ENCODE data around the gene POLD4. TPM values are rescaled to one million over a fixed set of nuclear protein-coding genes. Genes with fewer than 3 reads are reported as not detected.

POLD4 gene
- total RNA-seq, 1 experiment from 2014 or later: 95.1 TPM

- no TSS peak for BruUV-seq (replicated peaks)
- Mint-ChIP-seq H3K27ac (ENCODE audit: unreplicated experiment) (no peak overlapping the region), H3K4me1 (ENCODE audit: low read depth, unreplicated experiment) (peaks cover 26% of the 10 kb centered on the region), H3K9me3 (ENCODE audit: low read depth, unreplicated experiment) (no peaks in the 10 kb centered on the region), H3K4me3 (ENCODE audit: low read depth, unreplicated experiment) (no peak overlapping the region), H3K27me3 (ENCODE audit: unreplicated experiment) (no peaks in the 10 kb centered on the region), H3K36me3 (ENCODE audit: insufficient read depth, unreplicated experiment) (peaks cover 57% of the 10 kb centered on the region)
- TF ChIP-seq, protein P1, sequence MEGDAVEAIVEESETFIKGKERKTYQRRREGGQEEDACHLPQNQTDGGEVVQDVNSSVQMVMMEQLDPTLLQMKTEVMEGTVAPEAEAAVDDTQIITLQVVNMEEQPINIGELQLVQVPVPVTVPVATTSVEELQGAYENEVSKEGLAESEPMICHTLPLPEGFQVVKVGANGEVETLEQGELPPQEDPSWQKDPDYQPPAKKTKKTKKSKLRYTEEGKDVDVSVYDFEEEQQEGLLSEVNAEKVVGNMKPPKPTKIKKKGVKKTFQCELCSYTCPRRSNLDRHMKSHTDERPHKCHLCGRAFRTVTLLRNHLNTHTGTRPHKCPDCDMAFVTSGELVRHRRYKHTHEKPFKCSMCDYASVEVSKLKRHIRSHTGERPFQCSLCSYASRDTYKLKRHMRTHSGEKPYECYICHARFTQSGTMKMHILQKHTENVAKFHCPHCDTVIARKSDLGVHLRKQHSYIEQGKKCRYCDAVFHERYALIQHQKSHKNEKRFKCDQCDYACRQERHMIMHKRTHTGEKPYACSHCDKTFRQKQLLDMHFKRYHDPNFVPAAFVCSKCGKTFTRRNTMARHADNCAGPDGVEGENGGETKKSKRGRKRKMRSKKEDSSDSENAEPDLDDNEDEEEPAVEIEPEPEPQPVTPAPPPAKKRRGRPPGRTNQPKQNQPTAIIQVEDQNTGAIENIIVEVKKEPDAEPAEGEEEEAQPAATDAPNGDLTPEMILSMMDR (IDR thresholded peaks at IDR 0.05; ENCODE audit: unreplicated experiment): no peak
- DNase-seq: no peak
- CTCF ChIA-PET: interaction anchor here (0.6 to 0.9 kb wide), 2 partner anchors 36 to 158 kb away, joined by 3 read pairs; no protein-coding TSS in a partner anchor
- intact Hi-C loops (cut with micrococcal nuclease; ENCODE audit: unreplicated experiment): no loop called here
Observed at GRCh38 chr11:67310246-67311050, 42.9 kb downstream of the POLD4 start.

- BruUV-seq (replicated peaks): no TSS peak
Observed at GRCh38 chr11:67309661-67310061, 43.7 kb downstream of the POLD4 start.

DNA sequence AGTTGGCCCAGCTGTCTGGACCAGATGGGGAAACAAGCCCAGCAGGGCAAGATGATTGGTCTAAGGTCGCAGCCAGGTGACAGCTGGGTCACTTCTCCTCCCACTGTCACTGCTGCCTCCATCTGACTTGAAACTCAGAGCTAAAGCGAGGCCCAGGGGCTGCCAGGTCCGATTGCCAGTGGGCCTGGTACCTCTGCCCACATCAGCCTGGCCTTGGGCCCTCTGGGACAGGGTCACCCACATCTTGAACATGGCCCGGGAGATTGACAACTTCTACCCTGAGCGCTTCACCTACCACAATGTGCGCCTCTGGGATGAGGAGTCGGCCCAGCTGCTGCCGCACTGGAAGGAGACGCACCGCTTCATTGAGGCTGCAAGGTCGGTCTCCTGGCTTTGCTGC, 44.2 kb downstream of the POLD4 start:
- Mint-ChIP-seq H3K27me3 (ENCODE audit: unreplicated experiment) (no peaks in the 10 kb centered on the region), H3K27ac (ENCODE audit: unreplicated experiment) (no peak overlapping the region), H3K36me3 (ENCODE audit: insufficient read depth, unreplicated experiment) (peaks cover 64% of the 10 kb centered on the region), H3K9me3 (ENCODE audit: low read depth, unreplicated experiment) (no peaks in the 10 kb centered on the region), H3K4me1 (ENCODE audit: low read depth, unreplicated experiment) (peaks cover 31% of the 10 kb centered on the region), H3K4me3 (ENCODE audit: low read depth, unreplicated experiment) (no peak overlapping the region)
- no peak for DNase-seq
- TF ChIP-seq, protein P1 (IDR thresholded peaks at IDR 0.05; ENCODE audit: unreplicated experiment): no peak
- intact Hi-C loops (cut with micrococcal nuclease; ENCODE audit: unreplicated experiment): no loop called here
- BruUV-seq (replicated peaks): no TSS peak
- CTCF ChIA-PET: no interaction called here

More at GRCh38 chr11:67309661-67310061, 43.7 kb downstream of the POLD4 start:
- CTCF ChIA-PET: interaction anchor here (0.6 kb wide), 1 partner anchor 36 kb away, joined by 3 read pairs; no protein-coding TSS in a partner anchor
- no peaks in the 10 kb centered on the region for H3K27me3 Mint-ChIP-seq (ENCODE audit: unreplicated experiment)
- intact Hi-C loops (cut with micrococcal nuclease; ENCODE audit: unreplicated experiment): no loop called here
- peaks cover 31% of the 10 kb centered on the region for H3K4me1 Mint-ChIP-seq (ENCODE audit: low read depth, unreplicated experiment)
- no peaks in the 10 kb centered on the region for H3K9me3 Mint-ChIP-seq (ENCODE audit: low read depth, unreplicated experiment)
- H3K36me3 Mint-ChIP-seq (ENCODE audit: insufficient read depth, unreplicated experiment): peaks cover 62% of the 10 kb centered on the region
- no peak overlapping the region for H3K27ac Mint-ChIP-seq (ENCODE audit: unreplicated experiment)
- TF ChIP-seq, protein P1 (IDR thresholded peaks at IDR 0.05; ENCODE audit: unreplicated experiment): no peak
- no peak overlapping the region for H3K4me3 Mint-ChIP-seq (ENCODE audit: low read depth, unreplicated experiment)
- DNase-seq: no peak

DNA sequence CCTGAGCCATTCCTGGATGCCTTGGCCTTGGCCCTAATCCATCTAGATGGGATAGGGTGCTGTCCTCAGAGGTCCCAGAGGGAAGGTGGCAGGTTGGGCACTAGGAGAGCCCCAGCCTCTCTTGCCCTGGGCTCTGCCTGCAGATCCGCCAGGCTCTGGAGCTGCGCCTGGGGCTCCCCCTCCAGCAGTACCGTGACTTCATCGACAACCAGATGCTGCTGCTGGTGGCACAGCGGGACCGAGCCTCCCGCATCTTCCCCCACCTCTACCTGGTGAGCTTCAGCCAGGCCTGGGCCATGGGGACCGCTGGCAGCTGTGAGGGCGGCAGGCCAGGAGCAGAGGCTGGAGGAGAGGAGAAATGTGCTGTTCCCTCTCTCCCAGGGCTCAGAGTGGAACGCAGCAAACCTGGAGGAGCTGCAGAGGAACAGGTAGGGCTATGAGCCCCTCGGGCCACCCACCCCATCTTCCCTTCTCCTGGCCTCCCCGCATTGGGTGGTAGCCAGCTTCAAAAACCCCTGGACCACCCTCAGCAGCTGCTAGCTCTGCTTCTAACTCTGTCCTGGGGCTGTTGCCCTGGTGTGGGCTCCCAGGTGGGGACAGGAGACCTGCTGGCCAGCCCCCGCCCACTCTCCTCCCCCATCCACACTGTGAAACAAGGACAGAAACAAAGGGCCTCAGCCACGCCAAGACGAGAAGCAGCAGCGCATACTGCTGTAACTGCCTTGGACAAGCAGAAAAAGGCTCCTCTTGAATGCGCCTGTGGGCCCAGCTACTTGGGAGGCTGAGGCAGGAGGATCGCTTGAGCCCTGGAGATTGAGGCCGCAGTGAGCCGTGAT, 45.1 kb downstream of the POLD4 start:
- intact Hi-C loops (cut with micrococcal nuclease; ENCODE audit: unreplicated experiment): no loop called here
- H3K27ac Mint-ChIP-seq (ENCODE audit: unreplicated experiment): no peak overlapping the region
- no peak overlapping the region for H3K4me3 Mint-ChIP-seq (ENCODE audit: low read depth, unreplicated experiment)
- H3K36me3 Mint-ChIP-seq (ENCODE audit: insufficient read depth, unreplicated experiment): peaks cover 71% of the 10 kb centered on the region
- H3K27me3 Mint-ChIP-seq (ENCODE audit: unreplicated experiment): no peaks in the 10 kb centered on the region
- CTCF ChIA-PET: no interaction called here
- TF ChIP-seq, protein P1 (IDR thresholded peaks at IDR 0.05; ENCODE audit: unreplicated experiment): no peak
- BruUV-seq (replicated peaks): no TSS peak
- H3K9me3 Mint-ChIP-seq (ENCODE audit: low read depth, unreplicated experiment): no peaks in the 10 kb centered on the region
- no peak for DNase-seq
- H3K4me1 Mint-ChIP-seq (ENCODE audit: low read depth, unreplicated experiment): peaks cover 22% of the 10 kb centered on the region
